Activated gamma-delta T cell treated with Interleukin-2 at 50 U/mL for 16 hours (primary cell): ENCODE results near the gene DISC1.
A peak's percentile ranks its signal among the peaks of the same experiment; 100 is the strongest.

Experiments used
- DNase-seq: peaks from one replicate; pipeline ENCODE4 v3.0.0-alpha.2; 2020

The DISC1 gene

DNA sequence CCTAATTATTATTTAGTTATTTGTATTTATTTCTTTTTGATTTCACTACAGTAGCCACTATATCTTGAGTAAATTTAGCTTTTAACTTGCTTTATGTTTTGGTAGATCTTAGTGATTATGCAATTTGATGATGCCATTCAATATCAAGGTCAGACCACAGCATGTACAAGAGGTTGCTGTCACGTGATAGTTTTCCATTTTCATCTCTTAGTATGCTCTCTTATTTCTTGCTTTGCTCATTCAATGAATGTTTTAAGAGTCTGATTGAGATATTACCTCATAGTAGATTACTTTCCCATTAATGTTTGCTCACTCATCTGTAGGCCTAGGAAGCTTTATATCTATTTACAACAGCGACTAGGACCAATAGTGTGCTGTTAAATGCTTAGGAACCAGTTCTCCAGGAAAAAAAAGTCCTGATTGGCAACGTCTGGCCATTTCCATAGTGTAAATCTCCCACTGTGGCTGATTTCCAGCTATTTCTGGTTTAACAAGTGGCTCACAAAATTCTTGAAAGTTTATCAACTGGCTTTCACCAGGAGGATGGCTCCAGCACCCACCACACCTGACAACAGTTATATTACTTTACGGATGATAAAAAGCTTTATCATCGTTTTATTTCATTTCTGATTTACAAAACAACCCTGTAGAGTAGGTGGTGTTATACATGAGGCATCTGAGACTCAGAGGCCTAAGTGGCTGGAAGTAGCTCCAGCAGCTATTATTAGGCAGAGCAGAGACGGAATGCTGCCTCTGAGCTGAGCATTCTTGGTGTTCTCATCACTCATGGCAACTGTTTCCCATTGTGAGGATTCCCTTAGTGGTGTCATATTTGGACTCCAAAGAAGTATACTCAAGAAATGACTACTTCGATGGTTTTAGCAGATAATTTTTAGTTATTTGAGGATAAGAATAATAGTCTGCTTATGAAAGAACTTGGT lies 235.2 kb downstream of the DISC1 start:
- DNase-seq = no peak

DNA sequence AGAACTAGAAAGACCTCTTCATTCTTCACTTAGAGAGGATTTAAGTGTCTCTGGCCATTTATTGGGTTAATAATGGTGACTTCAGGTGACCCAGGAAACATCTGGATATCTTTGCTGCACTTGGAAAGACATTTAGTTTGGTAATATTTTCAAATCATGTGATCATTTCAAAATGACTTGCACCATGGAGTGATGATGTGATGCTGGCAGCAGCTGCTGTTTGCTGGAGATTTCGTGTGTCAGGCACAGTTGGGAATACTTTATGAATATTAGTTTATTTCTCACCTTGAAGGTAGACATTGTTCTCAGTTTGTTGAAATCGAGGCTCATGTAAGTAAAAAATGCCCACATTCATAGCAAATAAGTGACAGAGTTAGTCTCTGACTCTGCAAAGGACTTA lies 236.0 kb downstream of the DISC1 start:
- no peak for DNase-seq

DNA sequence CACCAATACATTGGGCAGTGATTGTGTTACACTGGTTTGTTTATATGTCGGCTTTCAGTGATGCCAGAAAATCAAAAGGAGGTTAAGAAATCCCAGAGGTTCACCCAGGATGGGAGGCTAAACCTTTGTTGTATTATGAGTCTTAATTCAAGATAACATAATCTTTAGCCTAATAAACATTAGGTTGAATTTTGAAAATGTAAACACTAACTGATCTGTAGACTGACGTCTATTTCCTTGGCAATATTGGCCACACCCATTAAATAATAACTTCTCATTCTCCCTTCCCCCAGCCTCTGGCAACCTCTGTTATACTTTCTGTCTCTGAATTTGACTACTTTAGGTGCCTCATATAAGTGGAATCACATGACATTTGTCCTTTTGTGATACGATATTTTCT lies 238.7 kb downstream of the DISC1 start:
- DNase-seq = no peak

DNA sequence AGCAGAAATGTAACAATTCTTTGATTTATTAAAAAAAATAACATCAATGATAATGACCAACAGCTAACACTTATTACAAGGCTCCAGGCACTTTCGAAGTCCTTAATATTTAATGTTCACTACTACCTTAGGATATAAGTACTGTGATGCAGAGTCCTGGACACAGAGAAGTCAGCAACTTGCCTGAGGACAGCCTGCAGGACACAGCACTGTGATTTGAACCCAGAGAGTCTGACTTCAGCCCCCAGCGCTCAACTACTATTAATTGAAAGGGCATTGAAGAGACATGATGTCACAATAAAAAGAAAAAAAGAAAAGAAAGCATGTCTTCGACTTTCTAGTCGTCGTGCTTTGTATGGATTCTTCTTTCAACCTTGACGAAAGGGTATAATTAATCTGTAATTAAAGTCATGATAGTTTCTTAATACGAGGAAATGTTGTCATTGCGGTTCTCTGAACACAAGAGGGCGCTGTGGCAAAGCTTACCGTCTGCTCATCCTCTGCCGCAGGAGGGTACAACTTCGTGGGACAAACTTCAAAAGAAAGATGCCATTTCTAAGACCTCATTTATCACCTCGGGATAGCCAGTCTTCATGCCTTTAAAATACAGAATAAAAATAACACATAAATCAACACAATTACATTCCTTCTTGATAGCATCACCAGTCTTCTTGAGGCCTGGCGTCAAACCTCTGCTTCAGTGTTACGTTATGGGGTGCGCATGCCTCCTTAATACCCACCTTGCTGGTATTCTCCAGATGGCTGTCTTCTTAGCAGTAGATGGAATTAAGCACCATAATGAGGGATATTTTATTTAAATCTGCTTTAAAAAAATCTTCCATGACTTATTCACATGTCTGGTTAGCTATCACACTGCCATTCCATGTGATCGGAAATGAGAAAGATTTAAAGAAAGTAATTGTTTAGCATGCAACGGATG lies 240.1 kb downstream of the DISC1 start:
- DNase-seq = peak; percentile 60

DNA sequence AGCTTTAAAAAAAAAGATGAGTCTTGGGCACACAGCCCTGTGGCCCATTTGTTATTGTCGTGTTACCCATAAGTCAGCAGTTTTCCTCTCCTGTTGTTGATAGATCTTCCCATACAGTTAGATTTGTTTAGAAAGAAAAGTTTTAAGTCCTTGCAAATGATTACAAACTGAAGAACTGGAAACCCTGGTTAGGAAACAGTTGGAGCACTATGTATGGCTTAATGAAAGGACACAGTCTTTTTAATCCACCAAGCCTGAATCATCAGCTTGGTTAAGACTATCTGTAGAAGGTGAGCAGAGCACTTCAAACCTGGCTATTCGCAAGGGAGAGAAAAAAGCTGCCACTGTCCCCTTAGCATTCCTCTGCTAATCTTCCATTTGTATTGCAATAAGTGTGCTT lies 241.0 kb downstream of the DISC1 start:
- DNase-seq = no peak

DNA sequence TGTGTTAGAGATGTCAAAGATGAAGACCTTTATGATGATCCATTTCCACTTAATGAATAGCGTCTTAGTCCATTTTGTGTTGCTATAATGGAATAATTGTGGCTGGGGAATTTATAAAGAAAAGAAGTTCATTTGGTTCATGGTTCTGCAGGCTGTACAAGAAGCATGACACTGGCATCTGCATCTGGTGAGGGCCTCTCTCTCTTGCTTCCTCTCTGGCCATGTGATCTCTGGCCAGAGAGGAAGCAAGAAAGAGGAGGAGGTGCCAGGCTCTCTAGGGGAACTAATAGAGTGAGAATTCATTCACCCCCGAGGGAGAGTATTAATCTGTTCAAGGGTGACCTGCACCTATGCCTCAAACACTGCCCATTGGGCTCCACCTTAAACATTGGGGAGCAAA lies 242.8 kb downstream of the DISC1 start:
- DNase-seq = no peak

DNA sequence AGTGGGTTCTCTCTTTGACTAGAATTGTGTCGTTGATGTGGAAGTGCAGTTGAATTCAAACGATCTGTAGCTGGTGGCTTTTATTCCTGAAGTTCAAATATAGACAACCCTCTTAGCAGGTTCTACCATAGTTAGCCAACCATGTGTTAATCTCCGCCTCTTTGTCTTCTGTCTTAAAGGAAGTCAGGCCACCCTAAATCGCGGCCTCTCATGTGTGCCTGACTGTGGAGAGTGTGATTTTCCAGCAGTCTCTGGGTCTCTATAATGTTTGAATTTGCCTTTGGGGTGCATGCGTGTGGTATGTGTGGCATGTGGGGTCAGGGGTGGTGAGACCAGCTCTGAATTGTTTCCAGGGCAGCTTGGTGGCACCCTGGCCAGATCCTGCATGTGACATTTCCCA lies 244.9 kb downstream of the DISC1 start:
- DNase-seq = no peak

DNA sequence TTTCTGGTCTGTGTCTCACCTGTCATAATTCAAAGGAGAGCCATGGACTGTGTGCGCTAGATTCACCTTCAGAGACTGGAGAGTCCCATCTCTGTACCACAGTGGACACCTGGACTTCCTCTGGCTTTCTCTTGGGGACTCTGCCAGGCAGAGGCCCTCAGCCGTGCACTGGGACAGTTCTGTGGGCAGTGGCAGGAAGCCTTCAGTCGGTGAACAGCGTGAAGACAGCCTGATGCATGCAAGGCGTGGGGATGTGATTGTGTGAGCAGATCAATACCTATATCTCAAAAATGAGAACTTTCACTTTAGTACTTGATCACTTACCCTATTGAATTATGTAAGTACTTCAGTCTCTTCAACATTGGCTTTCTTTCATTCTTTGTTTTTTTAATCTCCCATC lies 245.3 kb downstream of the DISC1 start:
- no peak for DNase-seq

DNA sequence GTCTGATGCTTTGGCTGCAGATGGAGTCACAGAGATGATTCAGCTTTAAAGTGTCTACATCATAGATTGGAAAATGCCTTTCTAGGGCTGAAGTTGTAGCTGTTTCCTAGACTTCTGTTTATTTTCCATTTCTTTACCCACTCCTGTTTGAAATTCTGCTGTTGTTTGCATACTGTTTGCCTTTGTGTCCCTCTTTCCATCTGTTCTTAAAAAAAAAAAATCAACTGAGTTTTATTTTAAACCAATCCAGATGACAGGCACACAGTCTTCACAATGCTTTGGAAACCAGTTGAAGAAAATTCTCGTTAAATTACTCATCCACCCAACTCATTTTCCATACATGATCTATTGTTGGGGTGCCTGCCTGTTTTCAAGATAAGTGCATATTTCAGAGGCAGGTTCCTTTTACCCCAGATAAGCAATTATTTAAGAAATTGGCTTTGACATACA lies 245.9 kb downstream of the DISC1 start:
- DNase-seq = no peak

DNA sequence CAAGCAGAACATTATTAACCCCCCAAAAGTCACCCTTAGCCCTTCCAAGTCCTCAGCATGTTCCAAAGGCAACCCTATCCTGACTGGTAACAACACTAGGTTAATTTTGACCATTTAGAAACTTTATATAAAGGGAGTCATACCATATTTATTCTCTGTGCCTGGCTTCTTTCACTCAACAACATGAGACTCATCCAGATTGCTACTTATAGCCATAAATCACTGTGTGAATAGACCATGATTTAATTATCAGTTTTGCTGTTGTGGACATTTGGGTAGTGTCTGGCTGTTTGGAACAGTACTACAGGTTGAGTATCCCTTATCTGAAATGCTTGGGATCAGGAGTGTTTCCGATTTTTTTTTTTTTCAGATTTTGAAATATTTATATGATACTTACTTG lies 252.1 kb downstream of the DISC1 start:
- no peak for DNase-seq

DNA sequence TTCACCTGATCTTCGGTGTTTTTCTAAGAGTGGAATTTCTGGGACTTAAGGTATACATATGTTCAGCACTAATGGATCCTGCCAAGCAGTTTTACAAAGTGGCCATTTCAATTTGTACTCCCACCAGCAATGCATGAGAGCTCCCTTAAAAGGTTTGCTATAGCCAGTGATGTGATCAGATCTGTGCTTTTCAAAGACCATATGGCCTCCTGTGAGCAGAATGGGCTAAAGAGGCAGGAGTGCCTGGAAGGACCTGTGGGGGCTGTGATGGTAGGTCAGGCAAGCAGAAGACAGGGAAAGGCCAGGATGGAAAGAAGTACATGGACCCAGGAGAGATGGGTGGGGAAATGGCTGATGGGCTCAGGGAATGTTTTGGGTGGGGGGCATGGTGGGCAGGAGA lies 252.7 kb downstream of the DISC1 start:
- no peak for DNase-seq

DNA sequence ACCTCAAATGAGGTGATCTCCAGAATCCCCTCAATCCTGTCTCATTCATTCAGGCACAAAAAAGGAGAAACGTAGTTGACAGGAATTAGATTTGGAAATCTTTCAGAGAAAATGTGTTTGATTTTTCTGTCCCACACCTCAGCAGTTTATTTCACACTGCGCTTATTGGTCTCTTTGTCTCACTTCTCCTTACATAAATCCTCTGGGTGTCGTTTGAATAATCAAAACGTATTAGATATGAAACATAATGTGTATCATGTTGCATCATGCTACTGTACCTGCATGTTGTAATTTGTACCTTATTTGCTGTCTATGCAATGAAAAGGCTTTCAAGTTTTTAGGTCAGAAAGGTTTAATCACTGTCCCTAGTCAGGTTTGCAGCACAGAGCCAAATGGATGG lies 255.7 kb downstream of the DISC1 start:
- no peak for DNase-seq

DNA sequence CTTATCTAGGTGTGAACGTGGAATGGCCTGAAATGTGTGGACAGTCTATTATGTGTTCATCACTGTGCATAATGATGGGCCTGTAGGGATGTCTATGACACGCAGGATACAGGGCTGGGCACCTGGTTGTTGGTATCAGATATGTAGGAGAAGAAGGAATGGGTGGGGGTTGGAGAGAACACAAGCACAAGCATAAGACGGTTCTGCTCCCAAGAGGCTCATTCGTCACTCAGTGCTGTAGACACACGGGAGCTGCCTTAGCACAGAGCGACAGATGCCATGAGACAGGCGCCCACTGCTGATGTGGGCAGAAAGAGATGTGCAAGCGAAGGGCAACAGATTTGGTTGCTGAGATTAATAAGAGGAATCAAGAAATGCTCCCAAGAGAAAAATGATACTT lies 256.2 kb downstream of the DISC1 start:
- no peak for DNase-seq

DNA sequence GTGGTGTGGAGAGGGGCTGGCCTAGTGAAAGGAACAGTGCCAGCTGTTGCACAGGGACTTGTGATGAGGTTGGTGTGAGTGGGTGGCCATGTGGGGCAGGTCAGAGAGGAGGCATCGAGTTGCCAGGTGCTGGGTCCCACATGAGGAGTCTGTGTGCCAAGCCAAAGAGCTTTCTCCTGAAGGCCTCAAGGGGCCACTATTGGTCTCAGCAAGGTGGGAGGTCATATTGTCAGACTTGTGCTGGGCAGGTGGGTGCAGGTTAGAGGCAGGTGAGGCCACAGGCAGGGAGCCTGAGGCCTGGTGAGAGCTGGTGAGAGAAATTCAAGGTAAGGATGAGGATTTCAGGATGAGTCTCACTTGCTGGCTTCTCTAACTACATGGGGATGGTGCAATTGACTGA lies 256.8 kb downstream of the DISC1 start:
- no peak for DNase-seq

DNA sequence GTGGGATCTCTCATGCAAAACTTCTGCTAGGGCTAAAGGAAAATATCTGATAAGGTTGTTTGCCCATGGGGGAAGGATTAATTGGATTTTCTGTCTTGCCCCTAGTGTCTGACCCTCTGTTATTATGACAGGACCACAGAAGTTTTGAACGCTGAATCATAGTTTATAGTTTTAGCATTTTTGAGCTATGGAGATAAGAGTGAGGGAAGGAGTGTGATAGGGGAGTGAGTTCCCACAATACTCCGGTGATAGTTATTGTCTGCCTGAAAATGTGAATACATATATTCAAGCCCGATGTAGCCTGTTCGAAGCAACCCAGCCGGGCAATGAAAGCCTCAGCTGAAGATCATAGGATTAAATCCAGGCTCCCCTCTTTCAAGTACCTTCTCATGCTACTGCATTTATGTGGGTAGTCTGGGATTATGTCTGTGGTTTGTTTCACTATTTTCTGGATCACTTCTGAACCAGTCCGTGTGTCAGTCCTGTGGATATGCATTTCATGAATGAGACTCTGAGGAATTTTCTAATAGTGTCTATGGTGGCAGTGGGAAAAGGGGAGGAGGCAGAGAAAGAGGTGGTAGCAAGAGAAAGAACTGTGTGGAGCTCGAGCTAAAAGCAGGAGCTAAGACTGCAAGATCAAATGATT lies 258.7 kb downstream of the DISC1 start:
- DNase-seq = no peak

DNA sequence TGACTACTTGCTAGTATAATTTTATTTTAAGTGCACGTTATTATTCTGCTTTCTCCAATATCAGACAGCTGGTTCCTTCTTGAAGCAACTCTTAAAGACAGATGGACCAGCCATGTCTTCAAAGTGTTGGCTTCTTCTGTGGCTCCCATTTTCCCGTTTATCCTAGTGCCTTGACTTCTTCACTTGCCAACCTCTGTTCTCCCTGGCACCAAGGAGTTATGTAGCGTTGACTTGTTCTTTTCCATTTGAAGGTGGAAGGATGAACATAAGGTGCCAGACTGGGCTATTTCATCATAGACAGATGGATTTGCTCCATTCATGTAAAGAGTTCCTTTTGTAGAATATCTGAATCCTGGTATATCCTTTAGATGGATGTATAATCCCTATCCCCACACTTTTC lies 260.6 kb downstream of the DISC1 start:
- no peak for DNase-seq

DNA sequence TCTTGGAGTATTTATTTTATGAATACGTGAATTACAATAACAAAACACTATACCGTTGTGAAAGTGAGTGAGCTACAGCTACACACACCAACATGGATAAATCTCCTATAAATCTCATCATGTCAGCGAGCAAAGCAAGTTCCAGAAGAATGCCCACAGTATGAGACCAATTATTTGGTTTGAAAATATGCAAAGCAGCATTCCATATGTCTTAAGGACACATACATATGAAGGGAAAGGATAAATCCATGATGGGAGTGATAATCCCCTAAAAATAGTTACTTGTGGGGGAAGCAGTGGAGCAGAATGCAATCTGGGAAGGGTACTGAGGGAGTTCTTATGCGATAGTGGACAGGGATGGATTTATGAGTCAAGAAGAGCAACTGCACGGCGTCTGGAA lies 261.3 kb downstream of the DISC1 start:
- DNase-seq = no peak

DNA sequence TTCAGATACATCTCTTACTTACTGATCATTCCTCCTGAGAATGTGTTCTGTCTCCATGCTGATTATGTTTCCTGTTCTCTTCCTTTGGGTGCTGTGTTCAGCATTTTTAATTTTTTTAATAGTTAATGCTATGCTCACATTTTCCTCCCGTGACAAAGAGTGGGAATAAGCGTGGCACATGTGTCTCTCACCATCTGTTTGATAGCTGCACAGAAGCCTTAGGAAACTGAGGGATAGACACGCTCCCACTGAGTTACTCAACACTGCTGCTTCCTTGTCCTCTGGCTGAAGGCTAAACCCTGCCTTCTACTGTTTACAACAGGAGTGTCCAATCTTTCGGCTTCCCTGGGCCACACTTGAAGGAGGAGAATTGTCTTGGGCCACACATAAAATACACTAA lies 264.2 kb downstream of the DISC1 start:
- DNase-seq = no peak

DNA sequence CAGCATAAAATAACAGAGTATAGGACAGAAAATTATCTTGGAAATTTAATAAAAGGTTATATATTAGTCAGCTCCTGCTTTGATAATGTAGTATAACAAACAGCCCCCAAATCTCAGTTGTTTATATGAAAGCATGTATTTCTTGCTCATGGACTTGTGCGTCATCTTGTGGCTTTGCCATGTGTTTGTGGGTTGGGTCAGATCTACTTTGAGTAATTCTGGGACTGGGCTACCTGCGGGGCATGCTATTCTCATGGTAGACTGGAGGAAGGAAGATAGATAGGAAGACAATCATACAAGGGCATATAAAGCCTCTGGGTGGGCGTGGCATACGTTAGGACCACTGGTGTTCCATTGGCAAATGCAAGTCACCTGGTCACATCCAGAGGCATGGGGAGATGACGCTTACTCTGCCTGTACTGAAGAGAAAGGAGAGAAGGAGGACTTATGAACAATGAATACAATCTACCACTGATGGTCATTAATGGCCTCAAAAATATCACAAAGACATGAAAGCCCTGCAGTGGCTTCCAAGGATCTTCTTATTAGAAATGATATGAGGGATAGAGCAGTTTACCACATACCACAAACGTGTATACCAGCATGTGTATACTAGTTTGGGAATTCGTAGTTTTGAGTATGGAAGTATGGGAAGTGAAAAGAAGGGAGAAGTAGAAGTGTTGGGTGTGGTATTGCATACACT lies 267.0 kb downstream of the DISC1 start:
- DNase-seq = no peak

DNA sequence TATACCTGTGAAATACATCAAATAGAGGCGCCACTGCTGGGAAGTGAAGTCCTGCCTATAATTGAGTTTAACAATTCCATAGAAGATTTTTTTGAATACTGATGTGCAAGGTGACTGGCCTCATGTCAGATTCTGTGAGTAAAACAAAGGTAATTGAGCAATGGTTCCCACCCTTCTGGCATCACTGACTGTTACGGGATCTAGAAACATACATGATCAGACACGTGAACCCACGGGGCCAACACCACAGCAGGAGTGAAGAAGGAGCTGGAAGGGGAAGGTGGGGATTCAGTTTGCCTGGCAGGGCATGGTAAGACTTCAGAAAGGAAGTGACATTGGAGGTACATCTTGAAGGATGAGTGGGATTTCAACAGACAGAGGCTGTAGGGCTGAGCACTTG lies 270.2 kb downstream of the DISC1 start:
- DNase-seq = no peak

DNA sequence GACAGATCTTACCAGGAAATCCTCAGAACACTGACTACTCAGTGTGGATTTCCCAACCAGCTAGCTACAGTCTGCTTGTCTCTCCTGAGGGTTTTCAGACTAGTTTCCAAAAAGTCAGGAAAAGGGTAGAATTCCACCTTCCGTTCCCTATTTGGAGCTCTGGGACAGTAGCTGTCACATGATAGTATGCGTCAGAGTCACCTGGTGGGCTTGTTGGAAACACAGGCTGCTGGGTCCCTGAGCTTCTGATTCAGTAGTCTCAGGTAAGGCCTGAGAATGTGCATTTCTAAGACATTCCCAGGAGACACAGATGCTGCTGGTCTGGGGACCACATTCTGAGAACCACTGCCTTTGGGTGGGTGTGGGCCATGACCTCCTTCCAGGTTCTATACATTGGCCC lies 272.5 kb downstream of the DISC1 start:
- no peak for DNase-seq

DNA sequence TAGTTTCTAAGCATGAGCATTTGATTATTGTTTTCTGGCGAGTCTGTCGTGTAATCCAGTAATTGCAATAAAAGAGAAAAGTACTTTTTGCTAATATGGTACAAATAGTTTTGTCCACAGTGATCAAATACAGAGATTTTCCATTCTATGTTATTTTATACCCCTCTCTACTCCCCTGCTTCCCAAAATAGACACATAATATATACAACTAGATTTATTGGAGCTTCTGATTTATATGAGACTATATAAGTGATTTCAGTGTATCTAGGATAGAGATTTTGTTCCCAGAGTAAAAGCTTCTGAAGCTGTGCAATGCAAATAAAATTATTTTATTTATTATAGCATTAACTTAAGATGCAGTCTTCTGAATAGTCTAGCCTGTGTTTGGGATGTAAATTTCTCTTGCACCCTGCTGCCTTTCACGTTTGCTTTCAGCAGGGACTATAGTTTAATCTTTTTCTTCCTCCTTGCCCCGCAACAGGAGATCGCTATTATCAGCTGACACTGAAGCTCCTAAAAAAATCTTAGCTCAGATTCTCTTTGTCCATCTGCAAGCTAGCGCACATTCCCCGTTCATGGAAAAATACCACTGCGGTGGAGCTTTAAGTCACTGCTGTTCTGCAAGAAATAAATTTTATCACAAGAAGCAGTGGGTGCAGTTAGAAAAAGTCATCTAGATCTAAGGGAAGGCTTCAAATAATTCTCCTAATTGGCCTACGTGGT lies 273.3 kb downstream of the DISC1 start:
- DNase-seq = no peak
